HG03558 (cell line): ENCODE results near the gene ZC3H13.
"Not testable (repeated sequence)": the region's sequence is repeated elsewhere in the genome, so short reads cannot be mapped to it uniquely, and the experiment has no call there.

Experiments used
- ATAC-seq: cut with Tn5 transposase; IDR thresholded peaks from one replicate; pipeline ENCODE4 v1.9.1; 2021; ENCODE audit warnings: moderate number of reproducible peaks; ENCODE audit not compliant: unreplicated experiment; ENCODE audit errors: extremely low read depth

The ZC3H13 gene

GRCh38 chr13:46012404-46012803 is 40.1 kb downstream of the ZC3H13 start:
- no peak for ATAC-seq

GRCh38 chr13:46010148-46010547 is 42.4 kb downstream of the ZC3H13 start:
- no peak for ATAC-seq

DNA sequence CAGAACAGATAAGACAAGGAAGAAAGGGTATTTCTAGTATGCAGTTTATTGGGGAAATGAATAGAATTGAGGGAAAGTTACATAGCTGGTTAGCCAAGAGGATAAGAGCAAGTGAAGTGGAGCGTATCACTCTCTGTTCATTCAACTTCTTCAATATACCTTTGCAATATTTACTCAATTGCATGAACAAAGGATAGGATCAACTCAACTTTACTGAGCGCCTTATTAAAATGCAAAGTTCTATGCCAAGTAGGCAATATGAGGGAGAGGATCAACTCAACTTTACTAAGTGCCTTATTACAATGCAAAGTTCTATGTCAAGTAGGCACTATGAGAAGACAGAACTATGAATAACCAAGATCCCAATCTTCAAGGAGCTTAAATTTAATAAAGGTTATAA is 43.9 kb downstream of the ZC3H13 start:
- no peak for ATAC-seq

DNA sequence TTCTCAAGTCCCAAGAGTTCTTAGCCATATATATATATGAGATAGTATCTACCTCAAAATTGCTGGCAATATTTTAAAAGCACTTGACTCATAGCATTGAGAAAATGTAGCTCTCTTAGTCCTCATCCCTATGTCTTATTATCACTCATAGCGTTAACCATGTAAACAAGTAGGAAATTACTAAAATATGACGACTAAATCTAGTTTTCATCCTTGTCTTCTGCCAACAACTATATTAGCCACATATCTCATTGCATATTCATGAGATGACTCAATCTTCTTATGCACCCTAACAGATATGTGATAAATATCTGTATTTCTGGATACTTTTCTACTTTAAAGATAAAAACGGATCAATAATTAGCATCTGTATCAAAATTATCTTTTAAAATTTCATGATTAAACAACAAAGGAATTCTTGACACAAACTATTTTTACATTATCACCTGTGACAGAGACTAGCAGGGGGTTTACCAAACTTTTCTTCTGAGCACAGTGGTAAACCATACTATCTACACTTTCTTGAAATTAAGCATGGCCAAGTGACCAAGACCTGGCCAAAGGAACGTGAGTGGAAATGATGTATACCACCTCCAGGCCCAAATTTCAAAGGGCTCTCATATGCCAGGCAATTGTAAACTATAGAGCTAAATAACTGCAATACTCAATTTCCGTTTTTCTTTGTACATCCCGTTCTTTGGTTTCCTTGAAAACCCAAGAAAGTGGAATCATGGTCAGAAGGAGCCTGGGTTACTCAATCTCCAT is 45.7 kb downstream of the ZC3H13 start:
- ATAC-seq = no peak

DNA sequence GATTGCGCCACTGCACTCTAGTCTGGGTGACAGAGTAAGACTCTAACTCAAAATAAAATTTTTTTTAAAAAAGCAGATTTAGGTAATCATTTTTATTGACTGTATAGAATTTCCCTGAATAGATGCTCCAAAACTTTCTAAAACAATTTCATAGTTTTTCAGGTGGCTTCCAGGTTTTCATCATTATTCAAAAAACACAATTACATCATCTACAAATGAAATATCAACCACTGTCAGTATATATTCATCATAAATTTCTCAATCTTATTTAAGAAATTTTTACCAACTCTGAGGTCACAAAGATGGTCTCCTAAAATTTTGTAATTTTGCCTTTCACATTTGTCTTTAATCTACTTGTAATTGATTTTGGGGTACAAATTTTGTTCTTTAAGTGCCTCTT is 48.1 kb downstream of the ZC3H13 start:
- ATAC-seq = no peak

- ATAC-seq = no peak
Measured at GRCh38 chr13:45996631-45997030, 55.9 kb downstream of the ZC3H13 start.

DNA sequence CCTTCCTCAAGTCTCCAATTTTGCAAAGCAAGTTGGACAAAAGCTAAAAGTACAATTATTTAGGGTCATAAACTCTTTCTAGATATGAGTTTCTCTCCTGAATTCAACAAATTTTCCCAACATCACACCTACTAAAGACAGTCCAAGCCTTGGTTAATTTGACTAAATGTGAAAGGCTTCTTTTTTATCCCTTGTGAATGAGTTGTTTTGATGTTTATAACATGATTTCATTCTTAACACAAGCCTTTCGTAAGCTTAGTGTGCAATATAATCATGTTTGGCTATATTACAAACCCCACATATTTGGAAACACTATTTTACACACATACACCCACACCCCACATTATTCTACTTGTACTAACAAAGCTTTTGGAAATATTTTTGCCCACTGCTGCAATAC is 57.3 kb downstream of the ZC3H13 start:
- no peak for ATAC-seq

DNA sequence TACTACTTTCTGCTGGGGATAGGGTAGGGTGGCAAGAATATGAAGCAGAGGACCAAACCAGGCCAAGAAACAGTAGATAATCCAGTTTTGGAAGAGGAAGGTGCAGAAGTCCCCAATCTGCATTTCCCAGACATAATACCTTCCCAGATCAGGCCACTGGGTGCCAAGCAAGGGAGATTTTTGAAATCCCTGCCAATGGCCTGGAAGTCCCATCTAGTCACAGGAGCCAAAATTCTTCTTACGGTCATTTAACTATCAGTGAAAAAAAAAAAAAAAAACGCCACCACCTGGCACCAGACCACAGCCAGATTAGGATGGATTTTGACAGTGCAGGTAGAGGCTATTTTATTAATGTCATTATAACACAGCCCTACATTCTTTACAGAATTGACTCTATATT is 57.8 kb downstream of the ZC3H13 start:
- no peak for ATAC-seq

GRCh38 chr13:45989607-45990006 is 62.9 kb downstream of the ZC3H13 start:
- no peak for ATAC-seq

DNA sequence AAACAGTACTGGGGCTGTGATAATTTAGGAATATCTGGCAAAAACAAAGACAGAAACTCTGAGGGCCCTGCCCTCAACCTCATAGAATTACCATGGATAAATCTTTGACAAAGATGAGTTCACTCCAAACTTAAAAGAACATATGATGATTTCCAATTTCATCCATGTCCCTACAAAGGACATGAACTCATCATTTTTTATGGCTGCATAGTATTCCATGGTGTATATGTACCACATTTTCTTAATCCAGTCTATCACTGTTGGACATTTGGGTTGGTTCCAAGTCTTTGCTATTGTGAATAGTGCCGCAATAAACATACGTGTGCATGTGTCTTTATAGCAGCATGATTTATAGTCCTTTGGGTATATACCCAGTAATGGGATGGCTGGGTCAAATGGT is 71.4 kb downstream of the ZC3H13 start:
- not testable (repeated sequence) for ATAC-seq

DNA sequence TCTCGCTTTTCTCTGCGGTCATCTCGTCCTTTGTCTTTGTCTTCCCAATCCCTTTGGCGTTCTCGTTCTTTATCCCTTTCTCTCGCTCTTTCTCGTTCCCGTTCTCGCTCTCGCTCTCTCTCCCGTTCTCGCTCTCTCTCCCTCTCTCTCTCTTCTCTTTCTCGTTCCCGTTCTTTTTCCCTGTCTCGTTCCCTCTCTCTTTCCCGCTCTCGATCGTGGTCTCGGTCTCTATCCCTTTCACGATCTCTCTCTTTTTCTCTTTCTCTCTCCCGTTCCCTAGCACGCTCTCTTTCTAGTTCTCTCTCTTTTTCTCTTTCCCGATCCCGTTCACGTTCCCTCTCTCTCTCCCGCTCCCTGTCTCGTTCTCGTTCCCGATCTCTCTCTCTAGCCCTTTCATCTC is 77.2 kb downstream of the ZC3H13 start:
- ATAC-seq = no peak

DNA sequence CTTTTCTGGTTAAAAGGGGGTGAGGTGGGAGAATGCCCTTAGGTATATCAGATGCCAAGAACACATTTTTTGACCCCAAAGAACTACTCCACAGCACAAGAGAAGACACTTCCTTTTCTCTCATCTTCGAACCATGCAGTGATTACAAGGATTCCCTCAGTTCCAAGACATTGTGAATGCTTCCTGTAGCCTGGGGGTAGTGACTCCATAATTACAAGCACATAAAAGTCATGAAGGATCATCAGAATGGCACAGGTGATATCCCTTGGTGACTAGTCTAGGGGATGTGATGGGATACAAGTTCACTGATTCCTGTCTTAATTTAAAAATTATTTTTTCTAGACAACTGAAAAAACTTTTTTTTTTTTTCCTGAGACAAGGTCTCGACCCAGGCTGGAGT is 78.0 kb downstream of the ZC3H13 start:
- ATAC-seq = no peak

- ATAC-seq = no peak
Measured at GRCh38 chr13:45967589-45967988, 85.0 kb downstream of the ZC3H13 start.

DNA sequence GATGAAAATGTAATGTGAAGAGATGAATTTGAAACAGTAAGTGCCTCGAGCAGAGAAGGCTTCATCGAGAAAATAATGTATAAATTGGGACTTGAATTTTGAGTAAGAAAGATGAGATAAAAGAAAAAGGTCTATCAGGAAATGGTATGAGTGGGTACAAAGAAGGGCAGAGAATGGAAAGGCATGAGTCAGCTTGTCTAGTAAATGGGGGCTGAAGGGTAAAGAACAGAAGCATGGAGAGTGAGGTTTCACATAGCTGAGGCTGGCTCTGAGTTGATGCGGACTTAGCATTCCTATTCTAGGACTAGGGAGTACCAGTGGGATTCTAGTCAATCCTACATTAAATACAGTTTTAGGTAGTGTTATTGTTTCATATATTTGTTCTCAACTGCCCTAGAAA is 85.8 kb downstream of the ZC3H13 start:
- no peak for ATAC-seq

- ATAC-seq = no peak
Measured at GRCh38 chr13:45961468-45961867, 91.1 kb downstream of the ZC3H13 start.

DNA sequence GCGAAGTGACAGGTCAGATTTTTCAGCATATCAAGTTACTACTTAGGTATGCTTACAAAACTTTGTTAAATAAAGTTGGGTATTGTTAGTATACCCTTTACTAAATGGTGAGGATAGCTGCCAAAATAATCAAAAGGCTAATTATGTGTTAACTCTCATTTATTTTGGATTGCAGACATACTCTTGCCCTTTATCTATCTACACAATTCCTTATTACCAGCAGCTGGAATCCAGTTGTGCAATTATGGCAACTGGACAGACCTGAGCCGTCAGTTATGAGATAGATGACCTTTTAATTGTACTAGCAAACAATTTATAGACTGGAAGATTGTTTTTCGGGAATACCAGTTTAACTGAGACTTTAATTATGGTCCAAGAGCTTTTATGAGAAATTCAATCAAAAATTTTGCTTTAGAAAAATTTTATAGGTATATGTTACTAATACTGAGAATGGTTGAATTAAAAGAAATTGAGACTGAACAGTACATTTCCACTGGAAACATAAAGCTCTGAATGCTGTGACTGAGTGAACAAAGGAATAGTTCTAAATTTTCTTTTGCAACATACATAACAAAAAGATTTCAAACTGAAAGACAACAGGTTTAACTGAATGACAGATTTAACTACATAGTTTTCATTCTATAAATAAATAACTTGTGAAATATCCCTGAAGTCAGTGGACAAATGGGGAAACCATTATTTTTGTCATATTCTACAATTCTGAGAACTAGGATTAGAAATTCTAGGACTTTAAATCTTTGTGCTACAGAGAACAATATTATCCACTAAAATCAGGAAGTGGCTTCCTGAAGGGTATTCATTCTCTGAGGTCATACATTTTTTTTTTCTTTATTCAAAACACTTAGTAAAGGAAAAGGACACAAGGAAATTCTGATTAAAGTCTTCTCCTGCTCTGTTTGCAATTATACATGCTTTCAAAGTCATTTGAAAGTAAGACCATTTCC is 97.4 kb downstream of the ZC3H13 start:
- no peak for ATAC-seq

GRCh38 chr13:45953082-45953481 is 99.5 kb downstream of the ZC3H13 start:
- no peak for ATAC-seq

GRCh38 chr13:45951724-45952123 is 100.8 kb downstream of the ZC3H13 start:
- no peak for ATAC-seq

DNA sequence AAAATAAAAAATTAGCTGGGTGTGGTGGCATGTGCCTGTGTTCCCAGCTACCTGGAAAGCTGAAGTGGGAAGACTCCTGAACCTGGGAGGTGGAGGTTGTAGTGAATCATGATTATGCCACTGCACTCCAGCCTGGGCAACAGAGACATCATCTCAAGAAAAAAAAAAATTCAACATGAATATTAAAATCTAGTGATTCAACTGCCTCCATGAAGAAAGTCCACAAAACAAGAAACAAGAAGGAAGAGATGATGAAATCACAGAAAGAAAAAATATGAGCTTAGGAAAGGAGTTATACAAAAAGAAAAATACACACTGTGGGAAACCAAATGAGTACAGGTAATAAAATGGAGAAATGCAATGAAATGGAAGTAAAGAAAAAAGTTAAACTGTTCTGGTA is 101.4 kb downstream of the ZC3H13 start:
- no peak for ATAC-seq

GRCh38 chr13:45950386-45951000 is 102.1 kb downstream of the ZC3H13 start:
- no peak for ATAC-seq

- no peak for ATAC-seq
Measured at GRCh38 chr13:45949161-45949560, 103.4 kb downstream of the ZC3H13 start.
